ENCODE data around the gene PDZD2.

GRCh38 chr5:32002755-32003154 lies 363.8 kb downstream of the PDZD2 start:
- TF ChIP-seq CTCF (IDR thresholded peaks at IDR 0.05; ENCODE audit: poor library complexity, severe bottlenecking) (no peak), TAF1 (IDR thresholded peaks at IDR 0.05; ENCODE audit: low read depth) (no peak)
